Epithelial cell of esophagus (primary cell): Measurements from ENCODE around the gene MUL1.
A peak's percentile ranks its signal among the peaks of the same experiment; 100 is the strongest.

Experiments
- DNase-seq: peaks from one replicate; pipeline ENCODE4 v3.0.0; 2010; ENCODE audit warnings: low read depth
- H3K4me3 ChIP-seq: 2 replicates; pipeline ENCODE4 v1.5.1; 2011; ENCODE audit warnings: mild to moderate bottlenecking, low read length, control low read depth
- CTCF ChIP-seq: IDR thresholded peaks from 2 replicates; pipeline ENCODE4 v1.5.1; 2011; ENCODE audit warnings: low read depth, mild to moderate bottlenecking, low read length, control low read depth, inconsistent platforms; ENCODE audit not compliant: insufficient read depth; ENCODE audit errors: missing control alignments

The MUL1 gene

GRCh38 chr1:20466273-20466672, 41.7 kb downstream of the MUL1 start:
- no peak for TF ChIP-seq CTCF
- DNase-seq = no peak
- no peak overlapping the region for H3K4me3 ChIP-seq

GRCh38 chr1:20465187-20465586, 42.8 kb downstream of the MUL1 start:
- no peak for DNase-seq
- no peak for TF ChIP-seq CTCF
- no peak overlapping the region for H3K4me3 ChIP-seq

- no peak overlapping the region for H3K4me3 ChIP-seq
- no peak for DNase-seq
- TF ChIP-seq CTCF = no peak
Measured at GRCh38 chr1:20463502-20463901, 44.4 kb downstream of the MUL1 start.

GRCh38 chr1:20462397-20462796, 45.6 kb downstream of the MUL1 start:
- H3K4me3 ChIP-seq = no peak overlapping the region
- no peak for DNase-seq
- no peak for TF ChIP-seq CTCF

GRCh38 chr1:20458717-20459116, 49.2 kb downstream of the MUL1 start:
- no peak for TF ChIP-seq CTCF
- DNase-seq = no peak
- H3K4me3 ChIP-seq = no peak overlapping the region

GRCh38 chr1:20454004-20454403, 53.9 kb downstream of the MUL1 start:
- no peak for DNase-seq
- H3K4me3 ChIP-seq = no peak overlapping the region
- no peak for TF ChIP-seq CTCF

- no peak for TF ChIP-seq CTCF
Measured at GRCh38 chr1:20449735-20450311, 58.1 kb downstream of the MUL1 start.

More at GRCh38 chr1:20449735-20450311, 58.1 kb downstream of the MUL1 start:
- H3K4me3 ChIP-seq = no peak overlapping the region
- peak; percentile 77 for DNase-seq
